Stimulated activated CD4-positive, alpha-beta T cell treated with anti-CD3 and anti-CD28 coated beads, Interleukin-12 subunit alpha, Interleukin-12 subunit beta, amount 100 ng/mL, for 48 hours (primary cell): Measurements from ENCODE around the gene PPFIA1.

Experiments used
- DNase-seq, 3 donors: peaks; one replicate each; pipeline ENCODE4 v3.0.0-alpha.2; 2020; ENCODE audit warnings: low read depth in 2 of 3, low spot score in 1 of 3

The PPFIA1 gene

GRCh38 chr11:70297341-70297740 is 26.9 kb downstream of the PPFIA1 start:
- DNase-seq: no peak

GRCh38 chr11:70298243-70298915 is 27.9 kb downstream of the PPFIA1 start:
- no peak for DNase-seq

GRCh38 chr11:70299636-70300035 is 29.1 kb downstream of the PPFIA1 start:
- DNase-seq: no peak

GRCh38 chr11:70301191-70301590 is 30.7 kb downstream of the PPFIA1 start:
- DNase-seq: no peak

GRCh38 chr11:70301721-70302418 is 31.4 kb downstream of the PPFIA1 start:
- DNase-seq: no peak

- DNase-seq: no peak
Observed at GRCh38 chr11:70302419-70302752, 31.9 kb downstream of the PPFIA1 start.

GRCh38 chr11:70303070-70303469 is 32.6 kb downstream of the PPFIA1 start:
- DNase-seq: no peak

- no peak for DNase-seq
Observed at GRCh38 chr11:70304208-70304603, 33.7 kb downstream of the PPFIA1 start.

- no peak for DNase-seq
Observed at GRCh38 chr11:70305501-70305900, 35.0 kb downstream of the PPFIA1 start.

- no peak for DNase-seq
Observed at GRCh38 chr11:70306586-70307033, 36.1 kb downstream of the PPFIA1 start.

- no peak for DNase-seq
Observed at GRCh38 chr11:70307176-70307575, 36.7 kb downstream of the PPFIA1 start.

- no peak for DNase-seq
Observed at GRCh38 chr11:70311616-70312015, 41.1 kb downstream of the PPFIA1 start.

- DNase-seq: no peak
Observed at GRCh38 chr11:70312401-70313357, 42.2 kb downstream of the PPFIA1 start.

GRCh38 chr11:70313945-70314344 is 43.5 kb downstream of the PPFIA1 start:
- no peak for DNase-seq

- DNase-seq: no peak
Observed at GRCh38 chr11:70314730-70315129, 44.2 kb downstream of the PPFIA1 start.

- no peak for DNase-seq
Observed at GRCh38 chr11:70315716-70316115, 45.2 kb downstream of the PPFIA1 start.

GRCh38 chr11:70317581-70318305 is 47.3 kb downstream of the PPFIA1 start:
- DNase-seq: no peak

- DNase-seq: no peak
Observed at GRCh38 chr11:70319396-70320076, 49.0 kb downstream of the PPFIA1 start.

GRCh38 chr11:70322666-70323065 is 52.2 kb downstream of the PPFIA1 start:
- DNase-seq: no peak

GRCh38 chr11:70323806-70324205 is 53.3 kb downstream of the PPFIA1 start:
- DNase-seq: no peak
